Measurements from ENCODE around the gene THG1L.

THG1L gene

DNA sequence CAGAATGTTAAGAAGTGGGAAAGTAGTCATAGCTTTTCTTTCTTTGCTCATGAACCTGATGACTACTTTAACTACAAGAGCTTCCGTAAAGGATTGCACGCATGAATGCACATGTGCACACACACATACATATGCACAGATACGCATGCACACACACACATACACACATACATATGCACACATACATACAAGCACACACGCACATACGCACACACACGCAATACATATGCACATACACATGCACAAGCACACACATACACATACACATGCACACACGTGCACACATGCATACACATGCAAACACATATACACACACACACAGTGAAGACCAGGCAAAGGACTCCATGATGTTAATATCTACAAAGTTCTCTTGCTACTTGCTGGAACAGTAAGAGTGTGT lies 35.2 kb downstream of the THG1L start:
- DNase-seq (ENCODE audit: low read depth): no peak
- TF ChIP-seq, protein P1, sequence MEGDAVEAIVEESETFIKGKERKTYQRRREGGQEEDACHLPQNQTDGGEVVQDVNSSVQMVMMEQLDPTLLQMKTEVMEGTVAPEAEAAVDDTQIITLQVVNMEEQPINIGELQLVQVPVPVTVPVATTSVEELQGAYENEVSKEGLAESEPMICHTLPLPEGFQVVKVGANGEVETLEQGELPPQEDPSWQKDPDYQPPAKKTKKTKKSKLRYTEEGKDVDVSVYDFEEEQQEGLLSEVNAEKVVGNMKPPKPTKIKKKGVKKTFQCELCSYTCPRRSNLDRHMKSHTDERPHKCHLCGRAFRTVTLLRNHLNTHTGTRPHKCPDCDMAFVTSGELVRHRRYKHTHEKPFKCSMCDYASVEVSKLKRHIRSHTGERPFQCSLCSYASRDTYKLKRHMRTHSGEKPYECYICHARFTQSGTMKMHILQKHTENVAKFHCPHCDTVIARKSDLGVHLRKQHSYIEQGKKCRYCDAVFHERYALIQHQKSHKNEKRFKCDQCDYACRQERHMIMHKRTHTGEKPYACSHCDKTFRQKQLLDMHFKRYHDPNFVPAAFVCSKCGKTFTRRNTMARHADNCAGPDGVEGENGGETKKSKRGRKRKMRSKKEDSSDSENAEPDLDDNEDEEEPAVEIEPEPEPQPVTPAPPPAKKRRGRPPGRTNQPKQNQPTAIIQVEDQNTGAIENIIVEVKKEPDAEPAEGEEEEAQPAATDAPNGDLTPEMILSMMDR (conservative IDR thresholded peaks at IDR 0.05; ENCODE audit: low read length): no peak
- H3K4me3 ChIP-seq (ENCODE audit: low read length): no peak overlapping the region

DNA sequence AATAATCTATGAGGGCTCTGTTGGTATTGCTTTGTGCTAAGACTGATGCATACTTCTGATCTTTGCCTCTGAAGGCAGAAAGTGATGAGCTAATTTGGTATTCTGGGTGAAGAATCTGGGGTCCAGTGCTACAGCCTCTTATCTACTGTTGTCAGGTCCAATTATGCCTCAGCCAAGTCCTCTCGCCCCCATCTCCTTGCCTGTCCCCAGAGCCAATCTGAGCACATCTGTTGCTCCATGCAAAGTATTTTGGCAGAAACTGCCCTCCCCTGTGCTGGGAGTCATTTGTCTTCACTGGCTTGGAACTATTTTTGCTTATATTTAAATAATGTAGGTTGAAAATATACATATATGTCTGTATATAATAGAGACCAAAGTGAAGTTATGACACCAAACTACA lies 35.7 kb downstream of the THG1L start:
- no peak for DNase-seq (ENCODE audit: low read depth)
- no peak overlapping the region for H3K4me3 ChIP-seq (ENCODE audit: low read length)
- TF ChIP-seq, protein P1 (conservative IDR thresholded peaks at IDR 0.05; ENCODE audit: low read length): no peak

- H3K4me3 ChIP-seq (ENCODE audit: low read length): no peak overlapping the region
- DNase-seq (ENCODE audit: low read depth): no peak
- TF ChIP-seq, protein P1 (conservative IDR thresholded peaks at IDR 0.05; ENCODE audit: low read length): no peak
Observed at GRCh38 chr5:157767689-157768088, 36.5 kb downstream of the THG1L start.

GRCh38 chr5:157770665-157771064 lies 39.4 kb downstream of the THG1L start:
- no peak for DNase-seq (ENCODE audit: low read depth)
- TF ChIP-seq, protein P1 (conservative IDR thresholded peaks at IDR 0.05; ENCODE audit: low read length): no peak
- no peak overlapping the region for H3K4me3 ChIP-seq (ENCODE audit: low read length)

- TF ChIP-seq, protein P1 (conservative IDR thresholded peaks at IDR 0.05; ENCODE audit: low read length): no peak
- no peak for DNase-seq (ENCODE audit: low read depth)
- no peak overlapping the region for H3K4me3 ChIP-seq (ENCODE audit: low read length)
Observed at GRCh38 chr5:157772127-157772526, 40.9 kb downstream of the THG1L start.

- peak; percentile 36 for DNase-seq (ENCODE audit: low read depth)
- TF ChIP-seq, protein P1 (conservative IDR thresholded peaks at IDR 0.05; ENCODE audit: low read length): no peak
- H3K4me3 ChIP-seq (ENCODE audit: low read length): no peak overlapping the region
Observed at GRCh38 chr5:157778121-157778805, 47.0 kb downstream of the THG1L start.

DNA sequence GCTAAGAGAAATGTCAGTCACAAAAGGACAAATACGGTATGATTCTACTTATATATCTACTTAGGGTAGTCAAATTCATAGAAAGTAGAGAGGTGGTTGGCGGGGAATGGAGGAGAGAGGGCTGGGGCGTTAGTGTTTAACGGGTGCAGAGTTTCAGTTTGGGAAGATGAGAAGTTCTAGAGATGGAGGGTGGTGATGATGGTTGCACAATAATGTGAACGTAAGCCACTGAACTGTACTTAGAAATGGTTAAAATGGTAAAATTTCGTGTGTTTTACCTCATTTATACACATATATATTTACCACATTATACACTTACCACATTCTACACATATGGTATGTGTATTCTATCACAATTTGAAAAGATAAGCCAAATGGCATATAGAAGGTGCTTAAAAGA lies 48.0 kb downstream of the THG1L start:
- DNase-seq (ENCODE audit: low read depth): no peak
- TF ChIP-seq, protein P1 (conservative IDR thresholded peaks at IDR 0.05; ENCODE audit: low read length): no peak
- no peak overlapping the region for H3K4me3 ChIP-seq (ENCODE audit: low read length)
